Colon (tissue), 2 donors: ENCODE data around the gene PTPRG.

Source experiments
- FAIRE-seq: peaks from 2 replicates; lab custom pipeline; 2012; peaks lifted over from hg19 to GRCh38; lab: Jason Lieb, UNC
- donor health status: control.
- donor health status: control.

Gene PTPRG

GRCh38 chr3:62073038-62073437, 511.7 kb downstream of the PTPRG start:
- FAIRE-seq, result no peak

- no peak for FAIRE-seq
Measured at GRCh38 chr3:62084558-62084957, 523.2 kb downstream of the PTPRG start.

- FAIRE-seq, result no peak
Measured at GRCh38 chr3:62088472-62089104, 527.2 kb downstream of the PTPRG start.

GRCh38 chr3:62090066-62090465, 528.7 kb downstream of the PTPRG start:
- no peak for FAIRE-seq

- no peak for FAIRE-seq
Measured at GRCh38 chr3:62090519-62090918, 529.1 kb downstream of the PTPRG start.

- FAIRE-seq, result no peak
Measured at GRCh38 chr3:62093025-62093424, 531.7 kb downstream of the PTPRG start.

- FAIRE-seq, result no peak
Measured at GRCh38 chr3:62094461-62094860, 533.1 kb downstream of the PTPRG start.

- no peak for FAIRE-seq
Measured at GRCh38 chr3:62095080-62095479, 533.7 kb downstream of the PTPRG start.

GRCh38 chr3:62095756-62096155, 534.4 kb downstream of the PTPRG start:
- FAIRE-seq, result no peak

GRCh38 chr3:62096521-62096920, 535.1 kb downstream of the PTPRG start:
- FAIRE-seq, result no peak

- no peak for FAIRE-seq
Measured at GRCh38 chr3:62097121-62097520, 535.8 kb downstream of the PTPRG start.

- FAIRE-seq, result no peak
Measured at GRCh38 chr3:62098646-62099365, 537.4 kb downstream of the PTPRG start.

- no peak for FAIRE-seq
Measured at GRCh38 chr3:62100282-62100989, 539.1 kb downstream of the PTPRG start.

GRCh38 chr3:62101488-62101887, 540.1 kb downstream of the PTPRG start:
- no peak for FAIRE-seq

- no peak for FAIRE-seq
Measured at GRCh38 chr3:62103531-62103930, 542.2 kb downstream of the PTPRG start.

GRCh38 chr3:62109534-62109933, 548.2 kb downstream of the PTPRG start:
- no peak for FAIRE-seq

- FAIRE-seq, result no peak
Measured at GRCh38 chr3:62110443-62111225, 549.3 kb downstream of the PTPRG start.

- no peak for FAIRE-seq
Measured at GRCh38 chr3:62113092-62113491, 551.7 kb downstream of the PTPRG start.

GRCh38 chr3:62114763-62115162, 553.4 kb downstream of the PTPRG start:
- FAIRE-seq, result no peak

- FAIRE-seq, result no peak
Measured at GRCh38 chr3:62117903-62118548, 556.7 kb downstream of the PTPRG start.

GRCh38 chr3:62119139-62119538, 557.8 kb downstream of the PTPRG start:
- FAIRE-seq, result no peak

- FAIRE-seq, result no peak
Measured at GRCh38 chr3:62122819-62123218, 561.4 kb downstream of the PTPRG start.
